WTC11 (cell line): ENCODE measurements around the gene ITCH. TPM values are rescaled to one million over a fixed set of nuclear protein-coding genes. Genes with fewer than 3 reads are reported as not detected.
"Not testable (repeated sequence)": the region's sequence is repeated elsewhere in the genome, so short reads cannot be mapped to it uniquely, and the experiment has no call there.

ENCODE experiments used
- ATAC-seq: fragments of 200-7000 bp; cut with Tn5 transposase; 2 replicates; pipeline ENCODE4 v1.10.0; 2021; ENCODE audit warnings: mild to moderate bottlenecking, moderate library complexity
- CTCF ChIA-PET: fragments of 300-600 bp; sonication (Branson Sonifier 250); formaldehyde crosslinking; loops from one replicate; lab custom pipeline; 2021; ENCODE audit warnings: antibody characterized with exemption; lab: Charles Lee
- POLR2A ChIA-PET: fragments of 350-600 bp; sonication (Branson Sonifier 250); formaldehyde crosslinking; loops from one replicate; lab custom pipeline; 2021; ENCODE audit warnings: antibody characterized with exemption; lab: Charles Lee
- DNase-seq: peaks from one replicate; pipeline ENCODE4 v3.0.0; 2021; ENCODE audit warnings: low spot score
- H3K27ac Mint-ChIP-seq: 2 replicates; pipeline ENCODE4 v1.8.0; 2021; ENCODE audit warnings: mixed read lengths
- H3K27me3 Mint-ChIP-seq: 2 replicates; pipeline ENCODE4 v1.8.0; 2021; ENCODE audit warnings: low read depth, mild to moderate bottlenecking, moderate library complexity, mixed read lengths
- H3K36me3 Mint-ChIP-seq: 2 replicates; pipeline ENCODE4 v1.8.0; 2021; ENCODE audit warnings: mixed read lengths
- H3K4me1 Mint-ChIP-seq: 2 replicates; pipeline ENCODE4 v1.8.0; 2022; ENCODE audit warnings: mixed read lengths
- H3K4me3 Mint-ChIP-seq: 2 replicates; pipeline ENCODE4 v1.8.0; 2021; ENCODE audit warnings: mild to moderate bottlenecking, moderate library complexity, mixed read lengths
- H3K9me3 Mint-ChIP-seq: 2 replicates; pipeline ENCODE4 v1.8.0; 2021; ENCODE audit warnings: mixed read lengths
- ATF1 ChIP-seq: sonication (generic); formaldehyde crosslinking; IDR thresholded peaks from 2 replicates; pipeline ENCODE4 v1.8.1; 2023; ENCODE audit warnings: mild to moderate bottlenecking, moderate library complexity, missing genetic modification reagents
- ELF4 ChIP-seq: sonication (generic); formaldehyde crosslinking; IDR thresholded peaks from 2 replicates; pipeline ENCODE4 v1.8.1; 2022; ENCODE audit warnings: low read depth, mild to moderate bottlenecking, moderate library complexity, missing genetic modification reagents
- GRHL2 ChIP-seq: fragments of 250-450 bp; sonication (Bioruptor Pico); IDR thresholded peaks from 2 replicates; pipeline ENCODE4 v1.8.0; 2022; ENCODE audit warnings: mild to moderate bottlenecking, moderate library complexity; ENCODE audit not compliant: insufficient replicate concordance, severe bottlenecking
- MLX ChIP-seq: sonication (generic); formaldehyde crosslinking; IDR thresholded peaks from 2 replicates; pipeline ENCODE4 v1.8.1; 2023; ENCODE audit warnings: mild to moderate bottlenecking, missing genetic modification reagents, moderate library complexity
- NFYB ChIP-seq: sonication (generic); formaldehyde crosslinking; conservative IDR thresholded peaks from 2 replicates; pipeline ENCODE4 v1.8.0; 2022; ENCODE audit warnings: low read depth, missing genetic modification reagents
- TCF7 ChIP-seq: sonication (generic); formaldehyde crosslinking; IDR thresholded peaks from 2 replicates; pipeline ENCODE4 v1.8.0; 2022; ENCODE audit warnings: mild to moderate bottlenecking, low read depth, missing genetic modification reagents, moderate library complexity
- TEAD4 ChIP-seq: sonication (generic); formaldehyde crosslinking; IDR thresholded peaks from 2 replicates; pipeline ENCODE4 v1.8.0; 2022; ENCODE audit warnings: mild to moderate bottlenecking, missing genetic modification reagents
- USF1 ChIP-seq: sonication (generic); formaldehyde crosslinking; IDR thresholded peaks from 2 replicates; pipeline ENCODE4 v1.8.0; 2022; ENCODE audit warnings: mild to moderate bottlenecking, missing genetic modification reagents
- ZNF232 ChIP-seq: sonication (generic); formaldehyde crosslinking; IDR thresholded peaks from 2 replicates; pipeline ENCODE4 v1.8.0; 2022; ENCODE audit warnings: mild to moderate bottlenecking, missing genetic modification reagents
- total RNA-seq: library from RNA; stranded (reverse); gene quantifications from 3 replicates; pipeline ENCODE4 v1.2.3, GENCODE V29; 2021
- TF ChIP-seq, protein P1 (sequence below): sonication (generic); formaldehyde crosslinking; IDR thresholded peaks from 2 replicates; pipeline ENCODE4 v1.8.1; 2023; ENCODE audit warnings: mild to moderate bottlenecking, missing genetic modification reagents, moderate library complexity

ITCH gene
- total RNA-seq, 1 experiment from 2014 or later, result 35.8 TPM

- H3K4me1 Mint-ChIP-seq, result peaks cover 13% of the 10 kb centered on the region
- POLR2A ChIA-PET, result interaction anchor here (0.7 kb wide), 1 partner anchor 76 kb away, joined by 5 read pairs; no protein-coding TSS in a partner anchor
- H3K36me3 Mint-ChIP-seq, result no peaks in the 10 kb centered on the region
- CTCF ChIA-PET, result interaction anchor here (1.6 kb wide), 1 partner anchor 17 kb away, joined by 8 read pairs; no protein-coding TSS in a partner anchor
- H3K27ac Mint-ChIP-seq, result no peak overlapping the region
- TF ChIP-seq TEAD4 (no peak), ZNF232 (CRISPR knock-in tag) (no peak), GRHL2 (no peak), TCF7 (CRISPR knock-in tag) (no peak), ELF4 (no peak)
- DNase-seq (no peak), ATAC-seq (no peak)
- no peak overlapping the region for H3K4me3 Mint-ChIP-seq
- H3K27me3 Mint-ChIP-seq, result no peaks in the 10 kb centered on the region; the same call in 1 of the 2 replicates
- H3K9me3 Mint-ChIP-seq, result peaks cover 8% of the 10 kb centered on the region; the same call in 1 of the 2 replicates
These were observed 34.0 kb upstream of the ITCH start for GRCh38 chr20:34328928-34329677.

DNA sequence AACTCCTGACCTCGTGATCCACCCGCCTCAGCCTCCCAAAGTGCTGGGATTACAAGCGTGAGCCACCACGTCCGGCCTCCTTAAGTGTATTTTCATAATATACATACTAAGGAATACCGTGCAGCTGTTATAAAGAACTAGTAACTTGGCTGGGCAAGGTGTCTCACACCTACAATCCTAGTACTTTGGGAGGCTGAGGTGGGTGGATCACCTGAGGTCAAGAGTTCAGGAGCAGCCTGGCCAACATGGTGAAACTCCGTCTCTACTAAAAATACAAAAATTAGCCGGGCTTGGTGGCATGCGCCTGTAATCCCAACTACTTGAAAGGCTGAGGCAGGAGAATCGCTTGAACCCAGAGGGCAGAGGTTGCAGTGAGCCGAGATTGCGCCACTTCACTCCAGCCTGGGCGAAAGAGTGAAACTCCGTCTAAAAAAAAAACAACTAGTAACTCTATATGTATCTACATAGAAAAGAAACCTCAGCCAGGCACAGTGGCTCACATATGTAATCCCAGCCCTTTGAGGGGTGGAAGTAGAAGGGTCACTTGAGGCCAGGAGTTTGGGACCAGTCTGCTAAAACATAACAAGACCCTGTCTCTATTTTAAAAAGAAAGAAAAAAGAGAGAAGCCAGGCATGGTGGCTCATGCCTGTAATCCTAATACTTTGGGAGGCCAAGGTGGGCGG is 32.1 kb upstream of the ITCH start:
- DNase-seq, H3K9me3 Mint-ChIP-seq, ATAC-seq, H3K4me1 Mint-ChIP-seq, H3K27ac Mint-ChIP-seq, H3K27me3 Mint-ChIP-seq, H3K36me3 Mint-ChIP-seq, POLR2A ChIA-PET, H3K4me3 Mint-ChIP-seq: not testable (repeated sequence)
- CTCF ChIA-PET, result interaction anchor here (10.2 kb wide), 1 partner anchor 19 kb away, joined by 83 read pairs; no protein-coding TSS in a partner anchor

GRCh38 chr20:34331838-34332237 is 31.2 kb upstream of the ITCH start:
- peak; percentile 80 for ATAC-seq
- peak; percentile 24 for DNase-seq
- no peak overlapping the region for H3K27ac Mint-ChIP-seq
- H3K4me1 Mint-ChIP-seq, result peaks cover 9% of the 10 kb centered on the region
- 0 out of 2 replicates have a peak overlapping the region, but pooled peaks have one; percentile 12 for H3K4me3 Mint-ChIP-seq
- H3K9me3 Mint-ChIP-seq, result peaks cover 8% of the 10 kb centered on the region; the same call in 1 of the 2 replicates
- CTCF ChIA-PET, result interaction anchor here (0.6 to 10.2 kb wide), 3 partner anchors 20 to 36 kb away, joined by 3 to 83 read pairs (median 7); partner anchors contain the start of gene ITCH
- TF ChIP-seq NFYB (CRISPR knock-in tag) (0 out of 2 replicates have a peak, but pooled peaks have one; percentile 19), ATF1 (CRISPR knock-in tag) (no peak)
- POLR2A ChIA-PET, result no interaction called here
- no peaks in the 10 kb centered on the region for H3K36me3 Mint-ChIP-seq
- H3K27me3 Mint-ChIP-seq, result no peaks in the 10 kb centered on the region

DNA sequence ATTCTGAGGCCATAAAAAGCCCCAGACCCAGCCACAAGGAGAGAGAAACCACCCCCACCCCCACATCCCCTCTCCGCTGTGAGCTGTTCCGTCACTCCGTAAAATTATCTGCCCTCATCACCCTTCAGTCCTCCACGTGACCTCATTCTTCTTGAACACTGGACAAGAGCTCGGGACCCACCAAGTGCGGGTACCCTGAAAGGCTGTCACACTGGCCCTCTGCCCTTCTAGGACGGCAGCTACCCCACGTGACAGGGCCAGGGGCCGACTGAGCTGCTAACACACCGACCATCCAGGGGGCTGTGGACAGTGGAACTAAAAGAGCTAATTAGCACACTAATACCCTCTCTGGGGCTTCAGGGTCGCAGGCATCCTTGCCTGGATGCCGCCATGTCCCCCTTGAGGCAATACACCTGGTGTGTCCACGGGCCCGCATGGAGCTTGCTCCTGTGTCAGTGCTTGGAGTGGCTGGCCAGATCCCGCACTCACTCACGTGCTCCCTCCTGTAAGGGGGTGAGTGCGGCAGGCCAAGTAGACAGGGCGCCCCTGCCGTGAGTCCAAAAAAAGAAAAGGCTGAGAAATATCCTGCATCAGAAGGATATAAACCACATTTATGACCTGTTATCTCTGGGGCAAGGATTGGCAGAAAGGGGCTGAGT is 30.7 kb upstream of the ITCH start:
- Mint-ChIP-seq H3K36me3 (no peaks in the 10 kb centered on the region), H3K4me3 (peak overlapping the region; percentile 36; the same call in 1 of the 2 replicates), H3K27me3 (no peaks in the 10 kb centered on the region), H3K27ac (peak overlapping the region; percentile 35; the same call in 1 of the 2 replicates), H3K4me1 (peaks cover 9% of the 10 kb centered on the region), H3K9me3 (peaks cover 8% of the 10 kb centered on the region; the same call in 1 of the 2 replicates)
- POLR2A ChIA-PET, result no interaction called here
- CTCF ChIA-PET, result interaction anchor here (0.6 to 10.2 kb wide), 3 partner anchors 13 to 31 kb away, joined by 6 to 83 read pairs (median 7); partner anchors contain the start of gene ITCH
- TF ChIP-seq MLX (CRISPR knock-in tag), result no peak
- TF ChIP-seq, protein P1, sequence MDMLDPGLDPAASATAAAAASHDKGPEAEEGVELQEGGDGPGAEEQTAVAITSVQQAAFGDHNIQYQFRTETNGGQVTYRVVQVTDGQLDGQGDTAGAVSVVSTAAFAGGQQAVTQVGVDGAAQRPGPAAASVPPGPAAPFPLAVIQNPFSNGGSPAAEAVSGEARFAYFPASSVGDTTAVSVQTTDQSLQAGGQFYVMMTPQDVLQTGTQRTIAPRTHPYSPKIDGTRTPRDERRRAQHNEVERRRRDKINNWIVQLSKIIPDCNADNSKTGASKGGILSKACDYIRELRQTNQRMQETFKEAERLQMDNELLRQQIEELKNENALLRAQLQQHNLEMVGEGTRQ (CRISPR knock-in tag), result peak; percentile 79
- peak; percentile 23; the same call in 1 of the 2 replicates for TF ChIP-seq USF1 (CRISPR knock-in tag)
- 0 out of 2 replicates have a peak, but pooled peaks have one; percentile 2 for TF ChIP-seq NFYB (CRISPR knock-in tag)
- ATAC-seq (peak; percentile 43), DNase-seq (no peak)
